ENCODE measurements around the gene MUC6. TPM values are rescaled to one million over a fixed set of nuclear protein-coding genes. Genes with fewer than 3 reads are reported as not detected.

The MUC6 gene
- total and polyA plus RNA-seq, 8 donors: 25.5 to 239 (median 94.3) TPM

GRCh38 chr11:1031121-1031899 is 5.2 kb downstream of the MUC6 start:
- no peak for FAIRE-seq
- H3K4me1 ChIP-seq: peaks cover 13 to 19% (median 19%) of the 10 kb centered on the region in 3 donors
- intact Hi-C loops (cut with DNase I): no loop called here
- no peaks in the 10 kb centered on the region for H3K36me3 ChIP-seq
- no peak for TF ChIP-seq CTCF (IDR thresholded peaks at IDR 0.05)
- H3K27ac ChIP-seq: no peak overlapping the region
- no peaks in the 10 kb centered on the region for H3K27me3 ChIP-seq
- peak in 1 of 6 donors; percentile 70 for DNase-seq
- H3K9me3 ChIP-seq: no peaks in the 10 kb centered on the region
- H3K4me3 ChIP-seq: no peak overlapping the region
- 82 to 88% methylated on average over 30 of the region's 30 CpGs for WGBS, 2 donors
- no peak for ATAC-seq

- Histone ChIP-seq H3K27ac (no peak overlapping the region), H3K27me3 (no peaks in the 10 kb centered on the region), H3K4me3 (no peak overlapping the region), H3K36me3 (no peaks in the 10 kb centered on the region), H3K9me3 (no peaks in the 10 kb centered on the region), H3K4me1 (peaks cover 13 to 19% (median 19%) of the 10 kb centered on the region in 3 donors)
- 68 to 82% methylated on average over 17 to 20 of the region's 20 CpGs for WGBS, 2 donors
- DNase-seq (peak in 1 of 6 donors; percentile 77), ATAC-seq (no peak), FAIRE-seq (no peak)
- no peak for TF ChIP-seq CTCF (IDR thresholded peaks at IDR 0.05)
- intact Hi-C loops (cut with DNase I): no loop called here
Observed at GRCh38 chr11:1030556-1030955, 6.0 kb downstream of the MUC6 start.

- peak in 1 of 6 donors; percentile 73 for DNase-seq
- ATAC-seq: no peak
- TF ChIP-seq CTCF (IDR thresholded peaks at IDR 0.05): no peak
- 69 to 79% methylated on average over 13 to 16 of the region's 16 CpGs for WGBS, 2 donors
- Histone ChIP-seq H3K36me3 (no peaks in the 10 kb centered on the region), H3K27ac (no peak overlapping the region), H3K4me1 (peaks cover 13 to 19% (median 18%) of the 10 kb centered on the region in 3 donors), H3K4me3 (no peak overlapping the region), H3K9me3 (no peaks in the 10 kb centered on the region), H3K27me3 (no peaks in the 10 kb centered on the region)
- no peak for FAIRE-seq
- intact Hi-C loops (cut with DNase I): no loop called here
Observed at GRCh38 chr11:1030086-1030485, 6.4 kb downstream of the MUC6 start.

GRCh38 chr11:1029654-1030053 is 6.9 kb downstream of the MUC6 start:
- Histone ChIP-seq H3K9me3 (no peaks in the 10 kb centered on the region), H3K4me1 (peaks cover 13 to 15% (median 13%) of the 10 kb centered on the region in 3 donors)
- no peak for FAIRE-seq

More at GRCh38 chr11:1029654-1030053, 6.9 kb downstream of the MUC6 start:
- intact Hi-C loops (cut with DNase I): no loop called here
- Histone ChIP-seq H3K4me3 (no peak overlapping the region), H3K27ac (no peak overlapping the region), H3K27me3 (no peaks in the 10 kb centered on the region), H3K36me3 (no peaks in the 10 kb centered on the region)
- DNase-seq (peak in 1 of 6 donors; percentile 79), ATAC-seq (no peak)
- 72 to 89% methylated on average over 14 to 16 of the region's 16 CpGs for WGBS, 2 donors
- no peak for TF ChIP-seq CTCF (IDR thresholded peaks at IDR 0.05)
